UCSD-AML1 (cell line): Measurements from ENCODE around the gene RRBP1.

ENCODE experiments used
- DNase-seq: peaks from one replicate; lab custom pipeline; 2025; ENCODE audit not compliant: unreplicated experiment; lab: John Stamatoyannopoulos, UW

The RRBP1 gene, protein sequence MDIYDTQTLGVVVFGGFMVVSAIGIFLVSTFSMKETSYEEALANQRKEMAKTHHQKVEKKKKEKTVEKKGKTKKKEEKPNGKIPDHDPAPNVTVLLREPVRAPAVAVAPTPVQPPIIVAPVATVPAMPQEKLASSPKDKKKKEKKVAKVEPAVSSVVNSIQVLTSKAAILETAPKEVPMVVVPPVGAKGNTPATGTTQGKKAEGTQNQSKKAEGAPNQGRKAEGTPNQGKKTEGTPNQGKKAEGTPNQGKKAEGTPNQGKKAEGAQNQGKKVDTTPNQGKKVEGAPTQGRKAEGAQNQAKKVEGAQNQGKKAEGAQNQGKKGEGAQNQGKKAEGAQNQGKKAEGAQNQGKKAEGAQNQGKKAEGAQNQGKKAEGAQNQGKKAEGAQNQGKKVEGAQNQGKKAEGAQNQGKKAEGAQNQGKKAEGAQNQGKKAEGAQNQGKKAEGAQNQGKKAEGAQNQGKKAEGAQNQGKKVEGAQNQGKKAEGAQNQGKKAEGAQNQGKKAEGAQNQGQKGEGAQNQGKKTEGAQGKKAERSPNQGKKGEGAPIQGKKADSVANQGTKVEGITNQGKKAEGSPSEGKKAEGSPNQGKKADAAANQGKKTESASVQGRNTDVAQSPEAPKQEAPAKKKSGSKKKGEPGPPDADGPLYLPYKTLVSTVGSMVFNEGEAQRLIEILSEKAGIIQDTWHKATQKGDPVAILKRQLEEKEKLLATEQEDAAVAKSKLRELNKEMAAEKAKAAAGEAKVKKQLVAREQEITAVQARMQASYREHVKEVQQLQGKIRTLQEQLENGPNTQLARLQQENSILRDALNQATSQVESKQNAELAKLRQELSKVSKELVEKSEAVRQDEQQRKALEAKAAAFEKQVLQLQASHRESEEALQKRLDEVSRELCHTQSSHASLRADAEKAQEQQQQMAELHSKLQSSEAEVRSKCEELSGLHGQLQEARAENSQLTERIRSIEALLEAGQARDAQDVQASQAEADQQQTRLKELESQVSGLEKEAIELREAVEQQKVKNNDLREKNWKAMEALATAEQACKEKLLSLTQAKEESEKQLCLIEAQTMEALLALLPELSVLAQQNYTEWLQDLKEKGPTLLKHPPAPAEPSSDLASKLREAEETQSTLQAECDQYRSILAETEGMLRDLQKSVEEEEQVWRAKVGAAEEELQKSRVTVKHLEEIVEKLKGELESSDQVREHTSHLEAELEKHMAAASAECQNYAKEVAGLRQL (N-terminal part only)

DNA sequence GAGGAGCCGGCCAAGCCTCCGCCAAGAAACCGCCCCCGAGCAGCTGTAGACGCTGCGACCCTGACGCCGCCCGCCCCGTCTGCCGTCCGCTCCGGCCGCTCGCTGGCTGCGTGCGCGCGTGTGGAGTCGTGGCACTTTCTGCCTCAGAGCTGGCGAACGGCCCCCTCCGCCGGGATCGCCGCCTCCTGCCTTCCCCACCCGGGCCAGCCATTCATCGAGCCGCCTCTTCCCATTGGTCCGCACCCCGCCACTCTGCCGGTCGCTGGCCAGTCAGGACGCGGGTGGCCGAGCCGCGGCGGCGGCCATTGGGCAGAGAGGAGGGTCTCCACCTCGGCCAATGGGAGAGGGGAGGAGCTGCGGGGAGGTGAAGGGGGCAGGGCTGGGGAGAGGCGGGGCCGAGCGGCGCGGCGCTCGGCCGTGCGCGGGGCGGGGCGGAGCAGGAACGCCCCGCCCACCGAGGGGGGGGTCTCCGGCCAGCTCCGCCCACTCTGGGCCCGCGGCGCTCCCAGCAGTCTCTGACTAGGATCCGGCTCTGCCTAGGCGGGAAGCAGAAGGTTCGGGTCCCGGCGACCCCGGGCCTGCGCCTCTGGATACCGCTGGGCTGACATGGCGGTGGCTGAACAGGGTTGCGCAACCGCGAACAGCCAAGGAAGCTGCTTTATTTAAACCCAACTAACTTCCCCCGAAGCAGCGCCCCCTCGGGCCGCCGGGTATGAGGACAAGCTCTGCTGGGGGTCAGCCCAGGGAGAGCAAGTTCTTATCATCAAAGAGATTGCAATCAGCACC, at the start of gene RRBP1:
TSS of gene RRBP1 (minus strand) at position 140 of the 786 bp plus-strand sequence. CDS start 21,735 bp downstream, outside the sequence.
- DNase-seq: peak; percentile 98

DNA sequence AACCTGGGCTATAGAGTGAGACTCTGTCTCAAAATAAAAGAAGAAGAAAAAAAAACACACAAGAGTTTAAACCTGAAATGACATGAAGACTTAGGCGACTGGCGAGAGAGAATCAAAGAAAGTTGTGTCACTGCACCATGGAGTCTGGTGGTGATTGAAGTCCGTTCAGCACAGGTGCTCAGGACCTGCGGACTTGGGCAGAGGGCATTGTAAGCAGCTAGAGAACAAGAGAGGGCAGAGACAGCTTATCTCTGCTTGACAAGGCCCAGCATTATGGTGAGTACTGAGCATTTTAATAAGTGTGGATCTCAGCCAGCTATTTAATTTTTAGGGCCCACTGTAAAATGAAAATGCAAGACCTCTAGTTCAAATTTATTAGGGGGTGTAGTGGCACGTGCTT, 49.2 kb upstream of the RRBP1 start:
- DNase-seq: no peak

DNA sequence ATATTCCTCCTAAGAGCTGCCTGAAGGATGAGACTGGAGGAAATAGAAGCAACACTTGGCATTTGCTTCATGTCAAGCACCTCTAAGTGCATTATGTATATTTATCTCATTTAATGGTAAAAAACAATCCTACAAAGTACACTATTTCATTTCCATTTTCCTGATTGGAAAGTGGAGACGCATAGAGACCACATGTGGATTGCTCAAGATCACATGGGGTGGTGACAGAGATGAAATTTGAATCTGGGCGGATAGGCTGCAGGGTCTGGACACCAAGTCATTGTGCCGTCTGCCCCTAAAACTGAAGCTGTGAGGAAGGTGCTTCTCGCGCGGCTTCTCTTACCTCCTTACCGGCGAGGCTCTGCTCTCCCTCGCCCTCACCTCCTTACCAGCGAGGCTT, 48.0 kb upstream of the RRBP1 start:
- no peak for DNase-seq

DNA sequence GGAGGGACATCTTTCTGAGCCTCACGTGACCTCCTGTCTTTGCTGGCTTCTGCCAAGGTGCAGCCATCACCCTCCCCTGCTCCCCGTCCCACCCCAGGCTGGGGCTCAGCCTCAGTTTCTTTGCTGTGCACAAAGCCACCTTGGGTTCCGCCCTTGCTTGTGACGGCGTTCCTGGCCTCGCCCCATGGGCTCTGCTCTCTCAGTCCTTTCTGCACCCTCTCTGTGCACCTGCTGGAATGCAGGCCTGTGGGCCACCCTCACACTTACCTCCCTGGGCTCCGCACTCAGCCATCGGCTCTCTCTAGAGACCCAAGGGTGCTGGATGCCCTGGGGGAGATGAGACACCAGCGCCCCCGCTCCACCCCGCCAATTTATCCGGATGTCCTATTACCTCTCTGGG, 46.0 kb upstream of the RRBP1 start:
- no peak for DNase-seq

DNA sequence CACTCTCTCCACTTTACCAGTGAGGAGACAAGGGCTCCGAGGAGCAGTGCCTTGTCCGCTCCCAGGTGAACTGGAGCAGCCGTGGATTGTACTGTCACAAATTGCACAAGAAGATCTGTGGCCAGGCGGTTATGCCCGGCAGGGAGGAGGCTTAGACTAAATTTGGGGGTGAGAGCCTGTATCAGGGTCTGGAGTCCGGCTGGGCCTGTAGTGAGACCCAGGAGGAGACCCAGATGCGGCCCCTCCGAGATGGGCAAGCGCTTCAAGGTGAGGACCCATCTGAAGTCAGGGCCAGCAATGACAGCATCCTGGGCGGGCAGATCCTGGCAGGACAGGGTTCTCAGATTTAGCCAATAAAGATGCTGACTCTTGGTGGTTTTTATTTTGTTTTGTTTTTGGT, 45.3 kb upstream of the RRBP1 start:
- DNase-seq: no peak

DNA sequence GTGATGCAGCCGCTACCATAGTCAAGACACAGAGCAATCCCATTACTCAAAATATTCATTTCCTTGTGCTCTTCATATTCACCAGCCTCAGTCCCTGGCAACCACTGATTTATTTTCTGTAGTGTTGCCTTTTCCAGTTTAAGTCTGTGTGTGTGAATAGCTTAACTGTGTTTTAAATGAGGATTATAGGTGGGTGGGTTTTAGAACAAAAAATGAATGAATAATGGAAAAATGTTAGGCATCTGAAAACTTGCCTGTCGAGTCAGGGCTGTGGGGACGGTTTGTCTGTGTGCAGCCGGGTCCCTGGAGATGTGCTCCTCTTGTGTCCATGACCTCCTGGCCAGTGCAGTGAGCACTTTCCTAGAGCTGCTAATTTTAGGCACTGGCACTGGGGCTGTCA, 44.9 kb upstream of the RRBP1 start:
- DNase-seq: no peak

DNA sequence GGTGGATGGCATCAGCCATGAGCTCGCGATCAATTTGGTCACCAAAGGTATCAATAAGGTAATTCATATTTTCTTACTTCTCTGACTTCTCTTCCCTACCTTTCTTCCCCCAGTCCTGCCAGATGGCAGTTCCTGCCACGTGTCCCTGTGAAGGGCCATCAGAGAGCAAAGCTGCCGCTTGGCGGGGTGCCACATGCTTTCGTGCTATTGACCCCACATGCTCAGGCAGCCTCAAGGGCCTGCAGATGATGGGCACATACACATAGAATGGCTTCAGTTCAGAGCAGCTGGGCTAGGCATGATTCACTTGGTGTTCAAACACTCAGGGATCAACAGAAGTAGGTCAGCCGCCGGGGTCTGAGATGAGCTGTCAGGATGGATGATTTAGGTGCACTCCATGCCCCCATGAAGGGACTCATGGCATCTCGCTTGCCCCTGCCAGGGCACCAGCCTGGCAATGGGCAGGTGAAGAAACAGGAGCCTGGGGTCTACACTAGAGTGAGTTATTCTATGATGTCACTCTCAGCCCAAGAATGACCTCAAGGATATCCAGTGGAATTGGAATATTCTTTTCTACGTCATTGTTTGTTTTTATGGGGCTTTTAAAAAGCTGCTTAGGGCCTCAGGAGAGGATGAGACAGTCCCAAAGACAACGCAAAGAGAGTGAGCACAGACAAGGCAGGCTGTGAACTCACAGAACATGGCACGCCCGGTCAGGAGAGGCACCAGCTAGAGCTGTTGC, 43.2 kb upstream of the RRBP1 start:
- DNase-seq: no peak

DNA sequence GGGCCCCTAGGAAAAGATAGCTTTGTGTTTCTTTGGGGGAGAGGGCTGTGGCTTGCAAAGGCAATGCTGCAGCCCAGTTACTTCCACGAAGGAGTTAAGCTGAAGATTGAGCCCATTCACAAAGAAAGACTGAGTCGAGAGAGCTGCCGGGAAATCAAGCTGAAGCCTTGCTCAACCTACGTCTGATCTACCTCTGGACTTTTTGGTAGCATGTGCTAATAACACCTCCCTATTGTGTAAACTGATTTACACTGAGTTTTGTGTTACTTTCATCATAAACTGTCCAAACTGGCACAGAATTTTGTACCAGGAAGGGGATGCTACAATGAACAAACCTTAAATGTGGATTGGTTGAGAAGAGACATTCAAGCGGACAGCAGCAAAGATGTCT, 41.3 kb upstream of the RRBP1 start:
- no peak for DNase-seq

DNA sequence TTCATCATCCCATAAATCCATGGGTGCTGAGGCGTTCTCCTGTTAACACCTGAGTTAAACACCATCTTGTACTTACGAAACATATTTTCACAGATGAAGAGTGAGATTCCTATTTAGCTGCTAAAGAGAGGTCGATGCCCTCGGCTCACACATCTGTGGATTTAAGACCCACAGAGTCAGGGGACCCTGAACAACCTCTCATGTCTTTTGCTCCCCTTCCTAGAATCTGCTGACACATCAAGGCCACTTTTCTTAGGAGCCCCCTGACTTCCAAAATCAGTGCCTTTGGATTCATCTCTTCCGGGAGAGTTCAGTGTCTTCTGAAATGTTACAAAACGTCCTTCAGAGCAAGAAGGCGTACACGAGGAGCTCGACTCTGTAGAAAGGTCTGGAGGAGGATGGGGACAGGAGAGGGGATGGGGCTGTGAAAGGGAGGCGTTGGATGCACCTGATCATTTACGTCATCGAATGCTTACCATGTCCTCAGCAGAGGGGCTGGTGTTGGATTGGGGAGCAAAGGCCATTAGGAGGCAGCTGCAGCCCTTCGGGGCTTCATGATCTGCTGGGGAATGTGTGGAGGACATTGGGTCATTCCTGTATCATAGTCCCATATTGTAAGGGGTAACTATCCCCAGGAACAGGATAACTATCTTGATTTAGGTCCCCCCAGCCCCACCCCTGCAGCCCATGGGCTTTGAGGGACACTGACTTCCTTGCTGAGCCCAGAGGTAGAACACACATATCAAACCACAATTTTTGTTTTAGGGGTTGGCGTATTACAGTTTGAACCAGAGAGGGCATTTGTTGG, 40.7 kb upstream of the RRBP1 start:
- no peak for DNase-seq

DNA sequence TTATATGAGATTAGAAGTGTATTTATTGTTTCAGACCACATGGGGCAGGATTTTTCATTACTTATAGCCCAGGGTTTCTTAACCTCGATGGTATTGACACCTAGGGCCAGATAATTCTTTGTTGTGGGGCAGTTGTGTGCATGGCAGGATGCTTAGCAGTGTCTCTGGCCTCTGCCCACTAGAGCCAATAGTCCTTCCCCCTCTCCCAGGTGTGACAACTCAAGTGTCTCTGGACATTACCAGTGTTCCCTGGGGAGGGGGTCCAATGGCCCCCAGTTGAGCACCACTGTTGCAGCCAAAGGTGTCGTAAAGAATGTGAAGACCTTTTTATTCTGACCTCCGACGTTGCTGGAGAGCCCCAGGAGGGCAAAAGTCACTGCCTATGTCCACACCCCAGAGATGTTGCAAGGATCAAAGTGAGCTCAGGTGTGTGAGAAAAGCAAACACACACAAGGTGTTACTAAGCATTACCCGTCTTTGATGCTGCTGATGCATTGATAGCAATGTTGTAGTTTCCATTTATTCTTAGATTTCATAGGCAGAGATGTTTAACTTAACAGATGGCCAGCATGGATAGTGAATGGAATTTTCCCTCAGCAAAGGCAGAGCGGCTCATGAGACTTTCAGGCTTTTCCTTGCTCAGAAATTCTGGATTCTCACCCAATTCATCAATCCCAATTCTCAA, 39.9 kb upstream of the RRBP1 start:
- DNase-seq: no peak

DNA sequence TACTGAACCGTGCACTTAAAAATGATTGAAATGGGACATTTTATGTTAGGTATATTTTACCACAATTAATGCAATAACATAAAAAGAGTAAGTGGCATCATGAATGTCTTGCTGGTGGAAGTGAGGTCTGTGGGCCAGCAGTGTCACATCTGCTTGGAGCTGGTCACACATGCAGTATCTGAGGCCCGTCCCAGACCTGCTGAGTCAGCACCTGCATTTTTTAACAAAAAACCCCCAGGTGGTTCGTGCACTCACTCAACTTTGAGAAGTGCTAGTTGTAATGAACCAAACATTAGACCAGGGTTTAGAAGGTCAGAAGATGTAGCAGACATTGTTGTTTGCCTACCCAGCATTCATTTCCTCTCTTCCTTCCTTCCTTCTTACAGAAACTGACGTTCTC, 38.7 kb upstream of the RRBP1 start:
- DNase-seq: no peak

DNA sequence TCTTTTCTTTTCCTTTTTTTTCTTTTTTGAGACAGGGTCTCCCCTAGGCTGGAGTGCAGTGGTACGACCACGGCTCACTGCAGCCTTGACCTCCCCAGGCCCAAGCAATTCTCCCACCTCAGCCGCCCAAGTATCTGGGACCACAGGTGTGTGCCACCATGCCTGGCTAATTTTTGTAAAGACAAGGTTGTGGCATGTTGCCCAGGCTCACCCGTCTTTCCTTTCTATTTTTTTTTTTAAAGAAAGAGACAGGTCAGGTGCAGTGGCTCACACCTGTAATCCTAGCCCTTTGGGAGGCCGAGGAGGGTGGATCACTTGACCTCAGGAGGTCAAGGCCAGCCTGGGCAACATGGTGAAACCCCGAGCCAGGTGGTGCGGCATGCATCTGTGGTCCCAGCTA, 34.3 kb upstream of the RRBP1 start:
- DNase-seq: no peak

DNA sequence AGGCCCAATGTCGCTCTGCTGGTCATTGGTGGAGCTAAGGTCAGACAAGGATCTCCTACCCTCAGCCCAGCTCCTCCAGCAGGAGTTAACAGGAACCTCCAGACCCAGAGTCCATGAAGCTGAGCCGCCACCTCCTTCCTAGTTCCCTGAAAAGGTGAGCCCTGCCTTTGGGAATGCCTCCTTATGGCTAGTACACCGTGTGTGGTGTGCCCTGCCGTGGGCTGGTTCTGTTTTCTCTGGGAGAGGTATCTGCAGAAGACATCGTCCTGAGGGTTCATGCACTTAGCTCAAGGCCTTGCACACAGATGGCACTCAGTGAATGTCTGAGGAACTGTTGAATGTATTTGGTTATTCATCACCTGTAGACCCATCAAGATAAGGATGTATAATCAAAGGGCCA, 33.0 kb upstream of the RRBP1 start:
- no peak for DNase-seq

DNA sequence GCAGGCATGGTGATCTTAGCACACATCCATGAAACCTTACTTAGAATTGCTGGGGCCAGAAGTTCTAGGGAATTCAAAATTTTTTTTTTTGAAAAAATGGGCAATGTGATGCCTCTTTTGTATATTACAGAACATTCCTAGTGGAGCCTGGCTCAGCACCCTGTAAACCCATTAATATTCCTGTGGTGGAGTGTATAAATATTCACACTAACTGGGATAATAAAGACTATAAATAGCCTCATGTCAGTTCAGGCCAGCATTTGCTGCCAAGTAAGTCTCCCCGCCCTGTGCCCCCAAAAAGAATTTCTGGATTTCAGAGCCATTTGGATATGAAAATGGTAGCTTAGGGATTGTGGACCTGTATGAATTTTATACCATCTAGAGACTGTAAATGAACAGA, 32.6 kb upstream of the RRBP1 start:
- no peak for DNase-seq

DNA sequence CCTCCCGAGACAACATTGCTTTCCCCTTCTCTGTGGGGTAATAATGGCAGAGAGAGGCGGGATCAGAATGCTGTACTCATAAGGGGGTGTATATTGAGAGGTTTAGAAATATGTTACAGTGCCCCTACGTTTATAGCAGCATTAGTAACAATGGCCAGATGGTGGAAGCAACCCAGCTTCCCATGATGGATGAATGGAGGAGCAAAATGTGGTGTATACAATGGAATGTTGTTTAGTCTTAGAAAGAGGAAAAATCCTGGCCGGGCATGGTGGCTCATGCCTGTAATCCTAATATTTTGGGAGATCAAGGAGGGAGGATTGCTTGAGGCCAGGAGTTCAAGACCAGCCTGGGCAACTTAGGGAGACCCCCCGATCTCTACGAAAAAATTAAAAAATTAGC, 30.7 kb upstream of the RRBP1 start:
- DNase-seq: no peak

DNA sequence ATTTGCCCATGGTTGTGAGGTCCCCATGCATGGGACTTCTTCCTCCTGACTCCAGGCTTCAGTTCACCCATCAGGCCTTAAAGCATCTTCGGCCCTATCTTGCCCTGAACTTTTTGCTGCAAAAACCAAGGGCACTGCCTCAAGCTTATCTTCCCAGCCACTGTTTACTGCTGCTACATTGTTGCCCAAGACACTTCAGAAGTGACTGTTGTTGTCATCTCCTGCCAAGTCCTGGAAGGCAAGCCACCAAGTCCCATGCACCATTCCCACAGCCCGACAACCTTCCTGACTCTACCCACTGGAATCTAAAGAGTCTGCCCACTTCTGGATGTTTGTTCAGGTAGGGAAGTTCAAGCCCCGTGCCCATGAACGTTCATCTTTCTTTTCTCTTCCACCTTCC, 30.2 kb upstream of the RRBP1 start:
- no peak for DNase-seq

DNA sequence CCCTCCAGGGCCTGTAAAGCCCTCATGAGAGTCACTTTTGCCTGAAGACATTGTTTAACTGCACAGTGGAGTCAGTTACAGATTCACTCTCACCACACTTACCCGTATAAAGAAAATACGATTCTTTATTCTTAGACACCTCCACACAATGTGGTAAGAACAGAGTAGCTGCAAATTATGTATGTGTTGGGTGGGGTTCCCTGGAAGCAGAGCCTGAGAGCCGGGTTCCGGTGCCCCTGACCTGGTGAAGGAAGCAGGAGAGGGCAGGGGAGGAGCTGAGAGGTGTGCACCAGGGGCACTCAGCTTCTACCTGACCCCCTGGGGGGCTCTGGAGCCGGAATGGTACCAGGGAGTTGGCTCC, 29.2 kb upstream of the RRBP1 start:
- DNase-seq: no peak

DNA sequence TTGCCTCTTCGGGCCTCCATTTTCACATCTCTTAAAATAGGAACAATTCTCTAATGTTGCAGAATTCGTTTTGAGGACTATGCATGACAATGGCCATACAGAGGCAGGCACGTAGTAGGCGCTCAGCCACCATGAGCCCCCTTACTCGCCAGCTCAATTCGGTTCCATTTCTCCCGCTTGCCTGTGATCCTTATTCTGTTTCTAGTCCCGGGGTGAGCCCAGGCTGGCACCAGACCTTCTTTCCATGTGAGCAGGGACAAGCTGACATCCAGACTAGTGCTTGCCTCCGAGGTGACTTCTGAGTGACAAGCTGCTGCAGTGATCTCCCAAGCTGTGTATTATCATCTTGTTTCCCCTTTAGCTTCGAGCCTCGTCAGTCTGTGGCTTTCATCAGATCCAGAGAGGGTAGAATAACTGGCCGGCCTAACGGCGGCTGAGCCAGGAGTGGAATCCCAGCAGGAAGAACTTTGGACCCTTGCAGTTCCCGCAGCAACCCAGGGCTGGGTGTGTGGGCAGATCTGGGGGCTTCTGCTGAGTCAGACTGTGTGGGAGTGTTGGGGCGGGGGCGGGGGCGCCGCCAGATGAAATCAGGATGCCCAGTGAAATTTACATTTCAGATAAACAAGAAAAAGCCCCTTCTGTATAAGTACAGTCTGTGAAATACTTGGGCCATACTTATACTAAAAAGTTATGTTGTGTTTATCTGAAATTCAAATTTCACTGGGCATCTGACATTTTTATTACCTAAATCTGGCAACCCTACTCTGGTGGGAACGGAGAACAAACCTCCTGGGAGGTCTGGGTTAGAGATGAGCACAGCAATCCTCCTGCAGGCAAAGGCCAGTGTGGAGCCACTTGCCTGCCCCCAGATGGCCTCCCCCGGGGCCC, 28.6 kb upstream of the RRBP1 start:
- no peak for DNase-seq
